ENCODE data around the gene KBTBD8. TPM values are rescaled to one million over a fixed set of nuclear protein-coding genes. Genes with fewer than 3 reads are reported as not detected.

The KBTBD8 gene
- total RNA-seq, 2 donors from 2014 or later: 3.5 to 6.2 TPM

DNA sequence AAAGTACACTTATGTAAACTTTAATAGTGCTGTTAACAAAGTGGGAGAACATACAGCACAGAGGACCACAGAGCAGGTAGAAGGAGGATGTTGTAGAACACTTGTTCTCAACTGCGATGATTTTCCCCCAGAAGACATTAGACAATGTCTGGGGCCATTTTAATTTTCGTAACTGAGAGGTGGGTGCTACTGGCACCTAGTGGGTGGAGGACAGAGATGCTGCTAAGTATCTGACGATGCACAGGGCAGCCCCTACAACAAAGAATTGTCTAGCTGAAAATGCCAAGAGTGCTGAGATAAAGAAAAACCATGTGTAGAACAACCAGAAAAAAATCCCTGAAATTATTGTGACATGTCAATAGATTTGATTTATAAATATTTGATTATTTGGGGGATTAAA is 5.0 kb upstream of the KBTBD8 start:
- Histone ChIP-seq H3K27me3 (ENCODE audit: control insufficient read depth, insufficient read depth, low read length, poor library complexity, severe bottlenecking) (no peaks in the 10 kb centered on the region), H3K9me3 (ENCODE audit: control insufficient read depth, low read length) (no peaks in the 10 kb centered on the region), H3K36me3 (ENCODE audit: control insufficient read depth, insufficient read depth, low read length) (no peaks in the 10 kb centered on the region), H3K4me1 (ENCODE audit: control insufficient read depth, insufficient read depth, low read length) (peaks cover 11% of the 10 kb centered on the region), H3K9ac (ENCODE audit: extremely low read depth, low read length, poor library complexity, severe bottlenecking) (no peak overlapping the region), H3K27ac (ENCODE audit: low read depth, low read length) (no peak overlapping the region), H3K4me3 (ENCODE audit: low read length) (no peak overlapping the region)
- Mint-ChIP-seq H3K9me3 (no peaks in the 10 kb centered on the region), H3K27me3 (ENCODE audit: insufficient read depth) (no peaks in the 10 kb centered on the region), H3K27ac (no peak overlapping the region), H3K4me3 (no peak overlapping the region), H3K4me1 (peaks cover 19% of the 10 kb centered on the region), H3K36me3 (ENCODE audit: low read depth) (no peaks in the 10 kb centered on the region)
- no peak for DNase-seq
- TF ChIP-seq, protein P1, sequence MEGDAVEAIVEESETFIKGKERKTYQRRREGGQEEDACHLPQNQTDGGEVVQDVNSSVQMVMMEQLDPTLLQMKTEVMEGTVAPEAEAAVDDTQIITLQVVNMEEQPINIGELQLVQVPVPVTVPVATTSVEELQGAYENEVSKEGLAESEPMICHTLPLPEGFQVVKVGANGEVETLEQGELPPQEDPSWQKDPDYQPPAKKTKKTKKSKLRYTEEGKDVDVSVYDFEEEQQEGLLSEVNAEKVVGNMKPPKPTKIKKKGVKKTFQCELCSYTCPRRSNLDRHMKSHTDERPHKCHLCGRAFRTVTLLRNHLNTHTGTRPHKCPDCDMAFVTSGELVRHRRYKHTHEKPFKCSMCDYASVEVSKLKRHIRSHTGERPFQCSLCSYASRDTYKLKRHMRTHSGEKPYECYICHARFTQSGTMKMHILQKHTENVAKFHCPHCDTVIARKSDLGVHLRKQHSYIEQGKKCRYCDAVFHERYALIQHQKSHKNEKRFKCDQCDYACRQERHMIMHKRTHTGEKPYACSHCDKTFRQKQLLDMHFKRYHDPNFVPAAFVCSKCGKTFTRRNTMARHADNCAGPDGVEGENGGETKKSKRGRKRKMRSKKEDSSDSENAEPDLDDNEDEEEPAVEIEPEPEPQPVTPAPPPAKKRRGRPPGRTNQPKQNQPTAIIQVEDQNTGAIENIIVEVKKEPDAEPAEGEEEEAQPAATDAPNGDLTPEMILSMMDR (conservative IDR thresholded peaks at IDR 0.05): no peak
- WGBS, 2 experiments (ENCODE audit: insufficient coverage in 1 of 2, insufficient read length in 1 of 2): 94 to 95% methylated on average over 3 of the region's 3 CpGs

DNA sequence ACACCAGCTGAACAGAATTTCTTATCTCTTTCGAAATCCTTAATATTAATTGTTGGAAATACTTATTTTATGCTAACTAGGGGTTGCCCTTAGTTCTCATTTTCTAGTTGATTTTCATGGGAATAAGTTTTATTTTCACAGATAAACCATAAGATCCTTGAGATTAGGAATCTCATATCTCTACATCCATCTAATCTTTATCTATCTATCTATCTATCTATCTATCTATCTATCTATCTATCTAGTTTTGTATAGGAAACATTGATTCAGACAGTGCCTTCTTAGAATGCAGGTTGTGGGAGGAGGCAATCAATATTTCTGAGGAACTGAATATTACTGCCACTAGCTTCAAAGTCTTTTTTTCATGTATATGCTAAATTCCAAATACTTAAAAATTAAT is 3.5 kb upstream of the KBTBD8 start:
- WGBS, 2 experiments (ENCODE audit: insufficient coverage in 1 of 2, insufficient read length in 1 of 2): no CpG with 5 or more reads among the region's 1 CpG
- TF ChIP-seq, protein P1 (conservative IDR thresholded peaks at IDR 0.05): no peak
- DNase-seq: no peak
- no peak overlapping the region for H3K9ac ChIP-seq (ENCODE audit: extremely low read depth, low read length, poor library complexity, severe bottlenecking)
- peaks cover 2% of the 10 kb centered on the region for H3K27me3 Mint-ChIP-seq (ENCODE audit: insufficient read depth)
- no peak overlapping the region for H3K27ac Mint-ChIP-seq
- H3K4me1 ChIP-seq (ENCODE audit: control insufficient read depth, insufficient read depth, low read length): peaks cover 2% of the 10 kb centered on the region
- no peaks in the 10 kb centered on the region for H3K9me3 Mint-ChIP-seq
- no peaks in the 10 kb centered on the region for H3K27me3 ChIP-seq (ENCODE audit: control insufficient read depth, insufficient read depth, low read length, poor library complexity, severe bottlenecking)
- H3K4me3 ChIP-seq (ENCODE audit: low read length): no peak overlapping the region
- no peaks in the 10 kb centered on the region for H3K36me3 ChIP-seq (ENCODE audit: control insufficient read depth, insufficient read depth, low read length)
- H3K4me1 Mint-ChIP-seq: peaks cover 11% of the 10 kb centered on the region
- no peak overlapping the region for H3K4me3 Mint-ChIP-seq
- no peaks in the 10 kb centered on the region for H3K36me3 Mint-ChIP-seq (ENCODE audit: low read depth)
- no peak overlapping the region for H3K27ac ChIP-seq (ENCODE audit: low read depth, low read length)
- no peaks in the 10 kb centered on the region for H3K9me3 ChIP-seq (ENCODE audit: control insufficient read depth, low read length)

DNA sequence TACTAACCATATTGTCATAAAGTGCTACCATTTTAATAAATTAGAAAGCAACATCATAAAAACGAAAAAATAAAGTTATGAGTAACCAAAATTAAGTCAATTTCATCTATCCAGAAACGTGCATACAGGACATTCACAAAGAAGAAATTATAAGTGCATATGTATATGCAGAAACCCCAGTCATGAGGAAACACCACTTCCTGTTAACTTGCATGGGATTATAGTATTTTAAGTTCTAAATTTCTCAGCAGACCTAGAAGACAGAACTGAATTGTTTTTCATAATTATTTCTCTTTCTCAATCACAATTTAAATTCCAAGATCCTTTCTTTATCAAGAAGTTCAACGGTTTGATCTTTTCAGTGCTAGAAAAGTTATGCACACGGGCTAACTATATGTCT is 1.4 kb upstream of the KBTBD8 start:
- H3K27ac Mint-ChIP-seq: no peak overlapping the region
- Histone ChIP-seq H3K27me3 (ENCODE audit: control insufficient read depth, insufficient read depth, low read length, poor library complexity, severe bottlenecking) (no peaks in the 10 kb centered on the region), H3K36me3 (ENCODE audit: control insufficient read depth, insufficient read depth, low read length) (no peaks in the 10 kb centered on the region), H3K27ac (ENCODE audit: low read depth, low read length) (no peak overlapping the region), H3K4me3 (ENCODE audit: low read length) (no peak overlapping the region), H3K4me1 (ENCODE audit: control insufficient read depth, insufficient read depth, low read length) (no peaks in the 10 kb centered on the region), H3K9ac (ENCODE audit: extremely low read depth, low read length, poor library complexity, severe bottlenecking) (no peak overlapping the region), H3K9me3 (ENCODE audit: control insufficient read depth, low read length) (no peaks in the 10 kb centered on the region)
- H3K4me1 Mint-ChIP-seq: peaks cover 10% of the 10 kb centered on the region
- DNase-seq: no peak
- peaks cover 2% of the 10 kb centered on the region for H3K27me3 Mint-ChIP-seq (ENCODE audit: insufficient read depth)
- WGBS, 2 experiments (ENCODE audit: insufficient coverage in 1 of 2, insufficient read length in 1 of 2): 70 to 88% methylated on average over 2 to 4 of the region's 4 CpGs
- H3K9me3 Mint-ChIP-seq: no peaks in the 10 kb centered on the region
- TF ChIP-seq, protein P1 (conservative IDR thresholded peaks at IDR 0.05): no peak
- H3K4me3 Mint-ChIP-seq: no peak overlapping the region
- no peaks in the 10 kb centered on the region for H3K36me3 Mint-ChIP-seq (ENCODE audit: low read depth)

Measured in endodermal cell (in vitro differentiated cells).